Measurements from ENCODE around the gene ARL6IP6.

DNA sequence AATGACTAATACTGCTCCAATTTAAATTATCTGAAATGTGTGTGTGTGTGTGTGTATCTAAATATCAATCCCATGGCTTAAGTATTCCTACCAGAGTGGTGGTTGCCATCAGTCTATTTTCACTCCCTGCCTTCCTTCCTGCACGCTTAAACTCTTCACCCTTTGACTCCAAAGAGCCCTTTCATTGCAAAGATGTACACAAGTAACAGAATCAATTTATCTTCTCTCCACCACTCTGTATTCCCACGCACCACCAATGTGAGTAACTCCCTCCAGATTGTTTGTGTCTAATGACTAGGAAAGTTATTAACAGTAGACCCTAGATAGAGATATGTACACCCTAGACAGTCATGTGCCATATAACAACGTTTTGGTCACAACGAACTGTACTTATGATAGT is 42.8 kb downstream of the ARL6IP6 start:
- TF ChIP-seq POLR2AphosphoS5 (IDR thresholded peaks at IDR 0.05; ENCODE audit: low read depth) (no peak), REST (IDR thresholded peaks at IDR 0.05; ENCODE audit: unreplicated experiment) (no peak), CTCF (conservative IDR thresholded peaks at IDR 0.05; ENCODE audit: low read depth in 2 of 2) (no peak), EZH2 (IDR thresholded peaks at IDR 0.05; ENCODE audit: low read depth, unreplicated experiment) (no peak), EZH2phosphoT487 (IDR thresholded peaks at IDR 0.05; ENCODE audit: unreplicated experiment) (no peak), JUNB (IDR thresholded peaks at IDR 0.05; ENCODE audit: unreplicated experiment) (no peak), CREB1 (CRISPR knock-in tag; IDR thresholded peaks at IDR 0.05; ENCODE audit: low read depth) (no peak)
